K562 (cell line): ENCODE results near the gene PDE4D. TPM values are rescaled to one million over a fixed set of nuclear protein-coding genes. Genes with fewer than 3 reads are reported as not detected.

Experiments
- ATAC-seq: fragments of 200-7000 bp; cut with Tn5 transposase; 3 replicates; pipeline ENCODE4 v1.9.1; 2020; ENCODE audit warnings: moderate library complexity
- BruUV-seq: library from RNA; stranded (reverse); fragments of 400-500 nt; replicated peaks from 2 replicates; lab custom pipeline; 2021; lab: Mats Ljungman, UMichigan
- CTCF ChIA-PET: fragments of 300-600 bp; formaldehyde crosslinking; extraction: SDS; loops from one replicate; lab custom pipeline; 2021; ENCODE audit warnings: low intra/inter-chr PET ratio; lab: Yijun Ruan, JAX
- POLR2A ChIA-PET: fragments of 300-600, 350-650 bp; sonication (Branson Sonifier 250); formaldehyde crosslinking; extraction: SDS; loops from one replicate; lab custom pipeline; 2021; ENCODE audit warnings: antibody characterized with exemption, inconsistent platforms; lab: Yijun Ruan, JAX
- DNase-seq, 4 experiments: peaks; one replicate each; pipeline versions ENCODE4 v3.0.0 to v3.0.0-alpha.2; 2011 to 2018; ENCODE audit warnings: low spot score in 3 of 4, mixed read lengths in 3 of 4; ENCODE audit errors: extremely low read depth in 1 of 4
- FAIRE-seq: peaks from 2 replicates; lab custom pipeline; 2011; peaks lifted over from hg19 to GRCh38; lab: Jason Lieb, UNC
- H2AFZ ChIP-seq: 2 replicates; pipeline ENCODE4 v1.6.0; 2011; ENCODE audit warnings: low read depth, low read length, control low read depth, inconsistent platforms
- H3K27ac ChIP-seq: fragments of 200-600 bp; 3 replicates; pipeline ENCODE4 v1.8.0; 2011; ENCODE audit warnings: low read depth, mild to moderate bottlenecking, control low read depth, inconsistent platforms, low read length, moderate library complexity, mixed read lengths; ENCODE audit errors: extremely low read depth
- H3K27me3 ChIP-seq, 2 experiments: fragments of 300-600 bp in 1 of 2; 2 replicates in 1 of 2; 3 replicates in 1 of 2; pipeline versions ENCODE4 v1.6.0 to v1.8.0; 2011; ENCODE audit warnings: inconsistent platforms in 2 of 2, low read length in 2 of 2, mild to moderate bottlenecking in 1 of 2, mixed read lengths in 1 of 2, moderate library complexity in 1 of 2; ENCODE audit not compliant: control insufficient read depth in 2 of 2, insufficient read depth in 2 of 2
- H3K36me3 ChIP-seq: fragments of 300-600 bp; 3 replicates; pipeline ENCODE4 v1.8.0; 2011; ENCODE audit warnings: mild to moderate bottlenecking, low read length, inconsistent platforms; ENCODE audit not compliant: control insufficient read depth, insufficient read depth
- H3K4me1 ChIP-seq, 2 experiments: fragments of 200-600 bp in 1 of 2; replicated peaks in 1 of 2; 2 replicates in 1 of 2; 3 replicates in 1 of 2; pipeline versions ENCODE4 v1.5.1 to v1.8.0; 2011; ENCODE audit warnings: inconsistent platforms in 2 of 2, low read length in 2 of 2, mild to moderate bottlenecking in 1 of 2, mixed read lengths in 1 of 2, moderate library complexity in 1 of 2; ENCODE audit not compliant: control insufficient read depth in 2 of 2, insufficient read depth in 2 of 2
- H3K4me2 ChIP-seq: 2 replicates; pipeline ENCODE4 v1.6.1; 2011; ENCODE audit warnings: low read length, control low read depth, inconsistent platforms, mixed read lengths; ENCODE audit not compliant: insufficient read depth
- H3K4me3 ChIP-seq: fragments of 200-600 bp; sonication (generic), shearing (Covaris generic); 2 replicates; pipeline ENCODE4 v1.5.1; 2016; ENCODE audit warnings: control low read depth, inconsistent platforms
- H3K79me2 ChIP-seq: fragments of 200-600 bp; 3 replicates; pipeline ENCODE4 v1.8.0; 2011; ENCODE audit warnings: low read length, inconsistent platforms; ENCODE audit not compliant: control insufficient read depth, insufficient read depth
- H3K9ac ChIP-seq, 2 experiments: 2 replicates each; pipeline versions ENCODE4 v1.6.0 to v1.6.1; 2011; ENCODE audit warnings: low read depth in 2 of 2, low read length in 2 of 2, control low read depth in 1 of 2, inconsistent platforms in 1 of 2, mild to moderate bottlenecking in 1 of 2, mixed read lengths in 1 of 2; ENCODE audit not compliant: insufficient read depth in 1 of 2
- H3K9me1 ChIP-seq: one replicate; pipeline ENCODE4 v1.6.0; 2011; ENCODE audit warnings: inconsistent platforms, mild to moderate bottlenecking, low read length, moderate library complexity; ENCODE audit not compliant: control insufficient read depth, insufficient read depth
- H3K9me3 ChIP-seq: replicated peaks from 2 replicates; pipeline ENCODE4 v1.5.1; 2011; ENCODE audit warnings: low read depth, low read length, inconsistent platforms; ENCODE audit not compliant: control insufficient read depth, insufficient read depth
- H4K20me1 ChIP-seq: replicated peaks from 2 replicates; pipeline ENCODE4 v1.6.1; 2011; ENCODE audit warnings: low read length, inconsistent platforms, mixed read lengths; ENCODE audit not compliant: control insufficient read depth, insufficient read depth
- CBX3 ChIP-seq, 2 experiments: IDR thresholded peaks; 1 replicate in 1 of 2; 2 replicates in 1 of 2; pipeline ENCODE4 v1.6.1; 2012; ENCODE audit warnings: inconsistent platforms in 2 of 2, low read length in 2 of 2, borderline replicate concordance in 1 of 2, control low read depth in 1 of 2
- COPS2 ChIP-seq: fragments of 450-650 bp; conservative IDR thresholded peaks from 2 replicates; pipeline ENCODE4 v1.6.1; 2016; ENCODE audit warnings: mild to moderate bottlenecking, moderate library complexity
- HNRNPL ChIP-seq: fragments of 200-400 bp; formaldehyde crosslinking; IDR thresholded peaks from 2 replicates; pipeline ENCODE4 v1.6.1; 2017; ENCODE audit warnings: low read depth, mild to moderate bottlenecking, low read length
- MAFG ChIP-seq: fragments of 450-650 bp; conservative IDR thresholded peaks from 2 replicates; pipeline ENCODE4 v1.6.1; 2016; ENCODE audit warnings: missing genetic modification characterization, missing compliant biosample characterization
- NR2F6 ChIP-seq: fragments of 450-650 bp; formaldehyde crosslinking; IDR thresholded peaks from 2 replicates; pipeline ENCODE4 v1.4.0; 2020; ENCODE audit warnings: mild to moderate bottlenecking
- PCBP2 ChIP-seq: fragments of 200-400 bp; formaldehyde crosslinking; IDR thresholded peaks from 2 replicates; pipeline ENCODE4 v1.6.1; 2018; ENCODE audit warnings: low read length, low read depth, mild to moderate bottlenecking, moderate library complexity; ENCODE audit not compliant: poor library complexity, severe bottlenecking
- STAT5A ChIP-seq: IDR thresholded peaks from 2 replicates; pipeline ENCODE4 v1.6.1; 2012; ENCODE audit warnings: low read length, inconsistent platforms, borderline replicate concordance
- TAL1 ChIP-seq: fragments of 450-650 bp; IDR thresholded peaks from 2 replicates; pipeline ENCODE4 v1.6.1; 2016; ENCODE audit warnings: mild to moderate bottlenecking
- TBP ChIP-seq: optimal IDR thresholded peaks from 2 replicates; pipeline ENCODE3; 2011; ENCODE audit warnings: low read depth, low read length, improper control_type of control experiment
- ZNF507 ChIP-seq: conservative IDR thresholded peaks from 2 replicates; pipeline ENCODE4 v1.6.1; 2017; ENCODE audit warnings: missing genetic modification characterization, missing compliant biosample characterization
- WGBS: fragments of 100-300 bp; shearing (Covaris generic); methylation state at CpG from one replicate; pipeline ENCODE4 v1.1.6; 2016; ENCODE audit warnings: low coverage, mixed read lengths; ENCODE audit not compliant: insufficient coverage; ENCODE audit errors: missing lambda C conversion rate; 5-methylcytosine and 5-hydroxymethylcytosine counted together
- in situ Hi-C: fragments of 300-500 bp; cut with MboI; formaldehyde crosslinking; loops from 4 replicates; pipeline ENCODE4 v1.15.0; 2018; ENCODE audit warnings: inconsistent platforms, mixed read lengths
- intact Hi-C: fragments of 100-400 bp; cut with micrococcal nuclease; formaldehyde crosslinking; loops from 2 replicates; pipeline ENCODE4 v1.14.2; 2022
- polyA plus RNA-seq, 8 experiments: library from polyadenylated mRNA; depleted of rRNA in 4 of 8; stranded (reverse) in 5 of 8; unstranded in 3 of 8; fragments of >200 nt; fragmentation: Nextera tagmentation in 2 of 8; fragmentation: Illumina TruSeq in 1 of 8; extraction: Ambion mirVana in 2 of 8; extraction: Trizol in 1 of 8; gene quantifications; 2 replicates each; pipeline versions ENCODE4 v1.2.1 to v1.2.3, GENCODE V29; 2011 to 2014; ENCODE audit warnings: inconsistent platforms in 1 of 8, missing spikeins in 1 of 8
- total RNA-seq, 7 experiments: library from RNA; depleted of rRNA in 6 of 7; stranded (reverse); fragments of >200 nt in 6 of 7; fragmentation: Illumina TruSeq in 2 of 7; extraction: Trizol in 2 of 7; gene quantifications; 2 replicates each; pipeline versions ENCODE4 v1.2.1 to v1.2.3, GENCODE V29; 2011 to 2021; ENCODE audit warnings: low replicate concordance in 1 of 7
- TF ChIP-seq, protein P1 (sequence below): fragments of 250-450 bp; sonication (Bioruptor Pico); IDR thresholded peaks from 2 replicates; pipeline ENCODE4 v1.8.0; 2021; ENCODE audit warnings: moderate library complexity, mild to moderate bottlenecking, inconsistent platforms

Gene PDE4D
- total and polyA plus RNA-seq, 9 of the 15 experiments (the other 6 are each of a cell fraction or from before 2014, with no cell fraction given) = 0.04 to 0.46 (median 0.13) TPM

DNA sequence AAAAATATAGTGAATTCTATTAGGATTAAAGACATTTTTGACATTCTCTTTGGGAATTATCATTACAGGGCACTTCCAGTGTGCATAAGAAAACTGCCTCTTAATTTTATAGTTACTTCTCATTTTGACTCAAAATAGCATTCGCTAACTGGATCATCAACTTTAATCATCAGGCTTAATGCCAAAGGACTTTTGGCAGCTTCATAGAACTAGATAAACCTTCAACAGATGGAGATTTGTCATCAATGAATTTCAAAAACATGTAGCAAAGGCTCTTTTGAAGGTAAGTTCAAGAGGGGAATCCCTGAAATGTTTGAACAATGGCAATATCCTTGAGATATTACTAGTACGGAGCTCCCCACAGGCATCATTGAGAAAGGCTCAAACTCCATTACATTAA is 447.2 kb downstream of the PDE4D start:
- in situ Hi-C loops = no loop called here
- no peak overlapping the region for H2AFZ ChIP-seq
- no peak overlapping the region for H3K27ac ChIP-seq
- DNase-seq (no peak), ATAC-seq (no peak), FAIRE-seq (no peak)
- H4K20me1 ChIP-seq = no peaks in the 10 kb centered on the region
- no peaks in the 10 kb centered on the region for H3K79me2 ChIP-seq
- H3K36me3 ChIP-seq = no peaks in the 10 kb centered on the region
- H3K4me2 ChIP-seq = no peak overlapping the region
- no peaks in the 10 kb centered on the region for H3K27me3 ChIP-seq
- intact Hi-C loops = no loop called here
- ChIA-PET POLR2A (no interaction called here), CTCF (no interaction called here)
- TF ChIP-seq PCBP2 (no peak), COPS2 (no peak)
- no peak overlapping the region for H3K4me3 ChIP-seq
- no TSS peak for BruUV-seq
- no peaks in the 10 kb centered on the region for H3K4me1 ChIP-seq
- H3K9me3 ChIP-seq = no peaks in the 10 kb centered on the region
- no peak overlapping the region for H3K9ac ChIP-seq
- WGBS = 3% methylated on average over 2 of the region's 2 CpGs
- no peaks in the 10 kb centered on the region for H3K9me1 ChIP-seq

DNA sequence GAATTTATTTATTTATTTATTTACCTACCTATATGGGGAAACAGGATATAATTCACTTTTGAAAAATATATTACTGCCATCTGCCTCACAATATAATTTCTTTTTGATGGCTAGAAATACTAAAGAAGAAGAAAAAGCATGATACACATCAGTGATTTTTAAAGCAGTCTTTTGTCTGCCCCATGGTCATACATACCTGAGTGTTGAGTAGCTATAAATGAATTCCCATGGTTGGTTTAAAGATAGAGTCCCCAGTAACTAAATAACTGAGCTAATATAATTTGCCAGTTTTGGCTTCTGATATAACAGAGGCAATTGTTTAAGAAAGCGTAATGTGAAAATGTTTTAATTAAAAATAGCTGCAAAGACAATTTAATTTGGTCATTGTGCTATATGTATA is 447.8 kb downstream of the PDE4D start:
- no peak overlapping the region for H2AFZ ChIP-seq
- intact Hi-C loops = no loop called here
- no peaks in the 10 kb centered on the region for H3K27me3 ChIP-seq
- DNase-seq (no peak), ATAC-seq (no peak), FAIRE-seq (no peak)
- no peak overlapping the region for H3K9ac ChIP-seq
- no peaks in the 10 kb centered on the region for H3K9me3 ChIP-seq
- H3K4me3 ChIP-seq = no peak overlapping the region
- TF ChIP-seq CBX3 (IDR thresholded peaks at IDR 0.05; ENCODE audit: borderline replicate concordance in 1 of 2, low read length in 2 of 2) (no peak), NR2F6 (CRISPR knock-in tag) (no peak), HNRNPL (no peak), STAT5A (no peak), ZNF507 (tag) (no peak), TBP (no peak), TAL1 (no peak), MAFG (no peak)
- TF ChIP-seq, protein P1, sequence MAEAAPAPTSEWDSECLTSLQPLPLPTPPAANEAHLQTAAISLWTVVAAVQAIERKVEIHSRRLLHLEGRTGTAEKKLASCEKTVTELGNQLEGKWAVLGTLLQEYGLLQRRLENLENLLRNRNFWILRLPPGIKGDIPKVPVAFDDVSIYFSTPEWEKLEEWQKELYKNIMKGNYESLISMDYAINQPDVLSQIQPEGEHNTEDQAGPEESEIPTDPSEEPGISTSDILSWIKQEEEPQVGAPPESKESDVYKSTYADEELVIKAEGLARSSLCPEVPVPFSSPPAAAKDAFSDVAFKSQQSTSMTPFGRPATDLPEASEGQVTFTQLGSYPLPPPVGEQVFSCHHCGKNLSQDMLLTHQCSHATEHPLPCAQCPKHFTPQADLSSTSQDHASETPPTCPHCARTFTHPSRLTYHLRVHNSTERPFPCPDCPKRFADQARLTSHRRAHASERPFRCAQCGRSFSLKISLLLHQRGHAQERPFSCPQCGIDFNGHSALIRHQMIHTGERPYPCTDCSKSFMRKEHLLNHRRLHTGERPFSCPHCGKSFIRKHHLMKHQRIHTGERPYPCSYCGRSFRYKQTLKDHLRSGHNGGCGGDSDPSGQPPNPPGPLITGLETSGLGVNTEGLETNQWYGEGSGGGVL = no peak
- ChIA-PET CTCF (no interaction called here), POLR2A (no interaction called here)
- in situ Hi-C loops = no loop called here
- BruUV-seq = no TSS peak
- H3K4me2 ChIP-seq = no peak overlapping the region
- H3K27ac ChIP-seq = no peak overlapping the region
- H3K36me3 ChIP-seq = no peaks in the 10 kb centered on the region
- no peaks in the 10 kb centered on the region for H3K79me2 ChIP-seq
- 0% methylated on average over 1 of the region's 1 CpG for WGBS
- no peaks in the 10 kb centered on the region for H4K20me1 ChIP-seq
- H3K9me1 ChIP-seq = no peaks in the 10 kb centered on the region
- no peaks in the 10 kb centered on the region for H3K4me1 ChIP-seq
